GM12878 (cell line): ENCODE data around the gene SEL1L3. TPM values are rescaled to one million over a fixed set of nuclear protein-coding genes. Genes with fewer than 3 reads are reported as not detected.

Experiments
- ATAC-seq: fragments of 200-7000 bp; cut with Tn5 transposase; 3 replicates; pipeline ENCODE4 v1.9.1; 2020; ENCODE audit warnings: mild to moderate bottlenecking, moderate library complexity
- BruUV-seq: library from RNA; stranded (reverse); fragments of 400-500 nt; replicated peaks from 2 replicates; lab custom pipeline; 2021; lab: Mats Ljungman, UMichigan
- CTCF ChIA-PET: fragments of 300-600 bp; sonication (Branson Sonifier 250); formaldehyde crosslinking; extraction: SDS; loops from one replicate; lab custom pipeline; 2021; ENCODE audit warnings: inconsistent platforms; lab: Yijun Ruan, JAX
- POLR2A ChIA-PET: fragments of 350-600 bp; formaldehyde crosslinking; extraction: SDS; loops from one replicate; lab custom pipeline; 2021; ENCODE audit warnings: inconsistent platforms; lab: Charles Lee
- RAD21 ChIA-PET: fragments of 300-600 bp; sonication (Branson Sonifier 250); formaldehyde crosslinking; loops from one replicate; lab custom pipeline; 2023; ENCODE audit warnings: antibody characterized with exemption; ENCODE audit not compliant: unreplicated experiment; lab: Charles Lee
- SMC1A ChIA-PET: fragments of 300-600 bp; sonication (Branson Sonifier 250); formaldehyde crosslinking; loops from one replicate; lab custom pipeline; 2023; ENCODE audit not compliant: unreplicated experiment, uncharacterized antibody; lab: Charles Lee
- DNase-seq: peaks from one replicate; pipeline ENCODE4 v3.0.0-alpha.2; 2011; ENCODE audit warnings: low read depth, low spot score
- FAIRE-seq: peaks from 3 replicates; lab custom pipeline; 2011; peaks lifted over from hg19 to GRCh38; lab: Jason Lieb, UNC
- H2AFZ ChIP-seq: 2 replicates; pipeline ENCODE4 v1.6.0; 2011; ENCODE audit warnings: low read depth, low read length, control low read depth; ENCODE audit not compliant: control insufficient read depth
- H3K27ac ChIP-seq: 2 replicates; pipeline ENCODE4 v1.5.1; 2011; ENCODE audit warnings: control low read depth; ENCODE audit not compliant: control insufficient read depth, insufficient read depth
- H3K27me3 ChIP-seq, 2 experiments: replicated peaks in 1 of 2; 2 replicates each; pipeline versions ENCODE4 v1.6.0 to v1.6.1; 2011; ENCODE audit warnings: low read length in 1 of 2; ENCODE audit not compliant: control insufficient read depth in 2 of 2, insufficient read depth in 2 of 2
- H3K36me3 ChIP-seq, 2 experiments: 2 replicates each; pipeline ENCODE4 v1.5.1; 2011; ENCODE audit warnings: low read length in 1 of 2; ENCODE audit not compliant: control insufficient read depth in 2 of 2, insufficient read depth in 2 of 2
- H3K4me1 ChIP-seq: 2 replicates; pipeline ENCODE4 v1.6.1; 2011; ENCODE audit warnings: mild to moderate bottlenecking, low read length, moderate library complexity, mixed read lengths; ENCODE audit not compliant: control insufficient read depth, insufficient read depth
- H3K4me2 ChIP-seq: 2 replicates; pipeline ENCODE4 v1.6.0; 2011; ENCODE audit warnings: control low read depth; ENCODE audit not compliant: control insufficient read depth, insufficient read depth
- H3K4me3 ChIP-seq: fragments of 200-600 bp; sonication (generic); 2 replicates; pipeline ENCODE4 v1.5.1; 2016
- H3K79me2 ChIP-seq: 2 replicates; pipeline ENCODE4 v1.6.0; 2011; ENCODE audit warnings: low read length; ENCODE audit not compliant: control insufficient read depth, insufficient read depth
- H3K9ac ChIP-seq: 2 replicates; pipeline ENCODE4 v1.8.0; 2011; ENCODE audit warnings: low read length, control low read depth, mixed read lengths; ENCODE audit not compliant: control insufficient read depth, insufficient read depth
- H3K9me3 ChIP-seq: replicated peaks from 3 replicates; pipeline ENCODE4 v1.5.1; 2011; ENCODE audit warnings: mild to moderate bottlenecking, low read length; ENCODE audit not compliant: control insufficient read depth, insufficient read depth
- H4K20me1 ChIP-seq: 2 replicates; pipeline ENCODE4 v1.6.0; 2011; ENCODE audit not compliant: control insufficient read depth, insufficient read depth
- CUX1 ChIP-seq: IDR thresholded peaks from 2 replicates; pipeline ENCODE4 v1.6.1; 2012; ENCODE audit warnings: improper control_type of control experiment, low read depth, low read length; ENCODE audit not compliant: insufficient replicate concordance
- HDGF ChIP-seq: fragments of 450-650 bp; IDR thresholded peaks from 2 replicates; pipeline ENCODE4 v1.6.1; 2016; ENCODE audit warnings: antibody characterized with exemption
- PAX8 ChIP-seq: fragments of 450-650 bp; IDR thresholded peaks from 2 replicates; pipeline ENCODE4 v1.6.1; 2017; ENCODE audit warnings: mild to moderate bottlenecking, moderate library complexity
- RAD51 ChIP-seq: fragments of 450-650 bp; IDR thresholded peaks from 2 replicates; pipeline ENCODE4 v1.6.1; 2016; ENCODE audit warnings: moderate library complexity, mild to moderate bottlenecking, inconsistent platforms
- RELA ChIP-seq: fragments of 450-650 bp; IDR thresholded peaks from 2 replicates; pipeline ENCODE4 v1.8.0; 2014; ENCODE audit warnings: borderline replicate concordance; ENCODE audit not compliant: partially characterized antibody
- STAT1 ChIP-seq: fragments of 450-650 bp; conservative IDR thresholded peaks from 2 replicates; pipeline ENCODE4 v1.6.1; 2014; ENCODE audit warnings: antibody characterized with exemption, mild to moderate bottlenecking
- ZBTB11 ChIP-seq: fragments of 450-650 bp; formaldehyde crosslinking; IDR thresholded peaks from 2 replicates; pipeline ENCODE4 v1.5.0; 2022; ENCODE audit warnings: mild to moderate bottlenecking, missing genetic modification characterization
- WGBS: methylation state at CpG from one replicate; pipeline ENCODE4 v1.1.6; 2016; ENCODE audit warnings: low lambda C conversion rate; ENCODE audit not compliant: insufficient replicate concordance, insufficient coverage; ENCODE audit errors: missing lambda C conversion rate; 5-methylcytosine and 5-hydroxymethylcytosine counted together
- in situ Hi-C: fragments of 300-500 bp; cut with MboI; formaldehyde crosslinking; loops from 9 replicates; pipeline ENCODE4 v1.14.3; 2018; ENCODE audit warnings: mixed read lengths
- intact Hi-C: fragments of 100-400 bp; cut with micrococcal nuclease; formaldehyde crosslinking; loops from one replicate; pipeline ENCODE4 v1.14.2; 2022; ENCODE audit not compliant: unreplicated experiment
- polyA plus RNA-seq, 11 experiments: library from polyadenylated mRNA; depleted of rRNA in 4 of 11; unstranded in 6 of 11; stranded (reverse) in 5 of 11; fragments of >200 nt; fragmentation: Nextera tagmentation in 4 of 11; fragmentation: Illumina TruSeq in 1 of 11; extraction: Ambion mirVana in 4 of 11; extraction: Trizol in 1 of 11; gene quantifications; 1 replicate in 1 of 11; 2 replicates in 10 of 11; pipeline versions ENCODE4 v1.2.1 to v1.2.3, GENCODE V29; 2011 to 2016; ENCODE audit warnings: inconsistent platforms in 2 of 11, missing spikeins in 2 of 11, low read depth in 1 of 11
- total RNA-seq, 4 experiments: library from RNA; depleted of rRNA in 3 of 4; stranded (reverse); fragments of >200 nt in 3 of 4; fragmentation: Illumina TruSeq in 1 of 4; extraction: Trizol in 1 of 4; gene quantifications; 2 replicates each; pipeline versions ENCODE4 v1.2.1 to v1.2.3, GENCODE V29; 2013 to 2021

The SEL1L3 gene
- total and polyA plus RNA-seq, 10 of the 15 experiments (the other 5 are each of a cell fraction or from before 2014, with no cell fraction given), result 20.4 to 82.2 (median 47.3) TPM

GRCh38 chr4:25834411-25835107 is 28.2 kb downstream of the SEL1L3 start (continued):
- TF ChIP-seq RELA (no peak), STAT1 (no peak), HDGF (no peak), ZBTB11 (CRISPR knock-in tag) (no peak), RAD51 (no peak)

- TF ChIP-seq PAX8, result no peak
- no peak for TF ChIP-seq CUX1
- no peaks in the 10 kb centered on the region for H3K4me1 ChIP-seq
- H3K36me3 ChIP-seq, result peaks cover 0 to 7% of the 10 kb centered on the region in 2 experiments; a peak in 2 of 4 replicates
- H3K27ac ChIP-seq, result no peak overlapping the region
- H3K9me3 ChIP-seq, result no peaks in the 10 kb centered on the region
- in situ Hi-C loops (no loop called here), intact Hi-C loops (no loop called here)
- H3K27me3 ChIP-seq, result no peaks in the 10 kb centered on the region
- no peak overlapping the region for H3K4me3 ChIP-seq
- FAIRE-seq, result no peak
- ATAC-seq, result no peak
- no peaks in the 10 kb centered on the region for H4K20me1 ChIP-seq
- H3K4me2 ChIP-seq, result no peak overlapping the region
- no peak overlapping the region for H2AFZ ChIP-seq
- ChIA-PET RAD21 (no interaction called here), POLR2A (no interaction called here), SMC1A (no interaction called here), CTCF (no interaction called here)
- H3K9ac ChIP-seq, result no peak overlapping the region
- no TSS peak for BruUV-seq
- no peaks in the 10 kb centered on the region for H3K79me2 ChIP-seq
- no peak for DNase-seq
- 51% methylated on average over 5 of the region's 5 CpGs for whole genome bisulfite sequencing
Measured at GRCh38 chr4:25830548-25830947, 32.2 kb downstream of the SEL1L3 start.
